ENCODE data around the gene SLC25A36. TPM values are rescaled to one million over a fixed set of nuclear protein-coding genes. Genes with fewer than 3 reads are reported as not detected.
"Not testable (repeated sequence)": the region's sequence is repeated elsewhere in the genome, so short reads cannot be mapped to it uniquely, and the experiment has no call there.

SLC25A36 gene
- total and polyA plus RNA-seq, 2 experiments from 2014 or later: 70.0 to 297 TPM

- H3K4me1 ChIP-seq (ENCODE audit: low read depth): no peaks in the 10 kb centered on the region
- H3K27ac ChIP-seq: no peak overlapping the region
- H3K27me3 ChIP-seq: no peaks in the 10 kb centered on the region
- TF ChIP-seq CTCF (IDR thresholded peaks at IDR 0.05; ENCODE audit: low read depth, low read length): no peak
- peaks cover 26% of the 10 kb centered on the region for H3K36me3 ChIP-seq
- H3K9me3 ChIP-seq (ENCODE audit: low read depth): no peaks in the 10 kb centered on the region
- no peak for DNase-seq (ENCODE audit: low read depth in 1 of 2, low spot score in 1 of 2)
- H3K4me3 ChIP-seq: no peak overlapping the region
Observed at GRCh38 chr3:140974900-140975299, 33.3 kb downstream of the SLC25A36 start.

- H3K27ac ChIP-seq: peak overlapping the region; percentile 75
- H3K9me3 ChIP-seq (ENCODE audit: low read depth): no peaks in the 10 kb centered on the region
- H3K27me3 ChIP-seq: no peaks in the 10 kb centered on the region
- H3K36me3 ChIP-seq: peaks cover 16% of the 10 kb centered on the region
- no peaks in the 10 kb centered on the region for H3K4me1 ChIP-seq (ENCODE audit: low read depth)
- no peak for TF ChIP-seq CTCF (IDR thresholded peaks at IDR 0.05; ENCODE audit: low read depth, low read length)
- H3K4me3 ChIP-seq: no peak overlapping the region
- no peak for DNase-seq (ENCODE audit: low read depth in 1 of 2, low spot score in 1 of 2)
Observed at GRCh38 chr3:140980663-140981062, 39.0 kb downstream of the SLC25A36 start.

- H3K4me3 ChIP-seq; DNase-seq (ENCODE audit: low read depth in 1 of 2, low spot score in 1 of 2); H3K9me3 ChIP-seq (ENCODE audit: low read depth); H3K36me3 ChIP-seq; H3K27ac ChIP-seq; H3K27me3 ChIP-seq; H3K4me1 ChIP-seq (ENCODE audit: low read depth): not testable (repeated sequence)
Observed at GRCh38 chr3:140987792-140988191, 46.2 kb downstream of the SLC25A36 start.

- DNase-seq (ENCODE audit: low read depth in 1 of 2, low spot score in 1 of 2): no peak
- no peaks in the 10 kb centered on the region for H3K9me3 ChIP-seq (ENCODE audit: low read depth)
- H3K36me3 ChIP-seq: no peaks in the 10 kb centered on the region
- H3K27me3 ChIP-seq: no peaks in the 10 kb centered on the region
- no peak overlapping the region for H3K4me3 ChIP-seq
- no peaks in the 10 kb centered on the region for H3K4me1 ChIP-seq (ENCODE audit: low read depth)
- TF ChIP-seq CTCF (IDR thresholded peaks at IDR 0.05; ENCODE audit: low read depth, low read length): no peak
- H3K27ac ChIP-seq: no peak overlapping the region
Observed at GRCh38 chr3:140994316-140994715, 52.7 kb downstream of the SLC25A36 start.

GRCh38 chr3:140994861-140995260 is 53.2 kb downstream of the SLC25A36 start:
- not testable (repeated sequence) for H3K4me1 ChIP-seq (ENCODE audit: low read depth); H3K27ac ChIP-seq; H3K36me3 ChIP-seq; H3K4me3 ChIP-seq; H3K9me3 ChIP-seq (ENCODE audit: low read depth); DNase-seq (ENCODE audit: low read depth in 1 of 2, low spot score in 1 of 2); H3K27me3 ChIP-seq

DNA sequence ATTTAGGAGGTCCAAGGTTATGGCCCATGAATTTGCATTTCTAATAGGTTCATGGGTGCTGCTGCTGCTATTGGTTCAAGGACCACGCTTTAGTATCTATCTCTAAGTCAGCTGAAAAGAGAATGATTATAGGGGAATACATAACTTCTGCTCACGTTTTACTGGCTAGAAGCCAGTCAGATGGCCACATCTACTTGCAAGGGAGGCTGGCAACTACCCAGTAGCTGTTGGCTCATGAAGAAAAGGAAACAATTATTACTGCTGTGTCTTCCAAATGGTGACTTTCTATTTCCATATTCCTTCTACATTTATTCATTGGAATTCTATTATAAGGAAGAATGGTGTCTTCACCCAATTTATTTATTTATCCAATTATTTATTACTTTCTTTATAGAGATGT is 54.2 kb downstream of the SLC25A36 start:
- Histone ChIP-seq H3K36me3 (no peaks in the 10 kb centered on the region), H3K9me3 (ENCODE audit: low read depth) (no peaks in the 10 kb centered on the region), H3K4me3 (no peak overlapping the region), H3K27me3 (no peaks in the 10 kb centered on the region), H3K27ac (no peak overlapping the region), H3K4me1 (ENCODE audit: low read depth) (no peaks in the 10 kb centered on the region)
- DNase-seq (ENCODE audit: low read depth in 1 of 2, low spot score in 1 of 2): peak in 1 of 2 donors; percentile 25
- TF ChIP-seq CTCF (IDR thresholded peaks at IDR 0.05; ENCODE audit: low read depth, low read length): no peak
